GM19239 (cell line): ENCODE results near the gene TMEM138.
A peak's percentile ranks its signal among the peaks of the same experiment; 100 is the strongest.
"Not testable (repeated sequence)": the region's sequence is repeated elsewhere in the genome, so short reads cannot be mapped to it uniquely, and the experiment has no call there.

Experiments
- DNase-seq: peaks from one replicate; pipeline ENCODE4 v3.0.0; 2011; ENCODE audit warnings: low spot score; ENCODE audit not compliant: insufficient read length
- FAIRE-seq: peaks from 2 replicates; lab custom pipeline; 2011; peaks lifted over from hg19 to GRCh38; lab: Jason Lieb, UNC

Gene TMEM138

DNA sequence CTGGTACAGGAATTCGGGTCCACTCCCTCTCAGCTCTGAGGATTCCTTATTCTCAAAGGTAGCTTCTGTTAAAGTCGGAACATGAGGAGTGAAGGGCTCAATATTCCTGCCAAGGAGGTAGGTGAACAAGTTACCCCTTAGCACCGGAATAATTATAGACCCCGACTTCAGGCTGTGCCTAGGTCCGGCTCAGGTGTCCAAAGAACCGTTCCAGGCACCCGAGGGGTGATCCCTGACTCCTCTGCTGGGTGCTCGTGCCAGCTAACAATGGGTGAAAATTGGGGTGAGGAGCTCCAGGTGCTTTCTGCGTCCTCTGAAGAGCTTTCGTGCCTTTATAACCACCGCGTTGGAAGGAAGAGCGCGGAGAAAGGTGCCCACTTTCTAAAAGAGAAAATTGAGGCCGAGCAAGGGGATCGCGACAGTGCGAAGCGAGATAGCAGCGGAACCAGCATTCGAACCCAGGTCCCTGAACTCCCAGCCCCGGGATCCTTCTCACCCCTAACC is 885 bp upstream of the TMEM138 start:
- FAIRE-seq (no peak), DNase-seq (no peak)

- FAIRE-seq = no peak
- DNase-seq = no peak
Observed at GRCh38 chr11:61362542-61362875, 335 bp downstream of the TMEM138 start.

DNA sequence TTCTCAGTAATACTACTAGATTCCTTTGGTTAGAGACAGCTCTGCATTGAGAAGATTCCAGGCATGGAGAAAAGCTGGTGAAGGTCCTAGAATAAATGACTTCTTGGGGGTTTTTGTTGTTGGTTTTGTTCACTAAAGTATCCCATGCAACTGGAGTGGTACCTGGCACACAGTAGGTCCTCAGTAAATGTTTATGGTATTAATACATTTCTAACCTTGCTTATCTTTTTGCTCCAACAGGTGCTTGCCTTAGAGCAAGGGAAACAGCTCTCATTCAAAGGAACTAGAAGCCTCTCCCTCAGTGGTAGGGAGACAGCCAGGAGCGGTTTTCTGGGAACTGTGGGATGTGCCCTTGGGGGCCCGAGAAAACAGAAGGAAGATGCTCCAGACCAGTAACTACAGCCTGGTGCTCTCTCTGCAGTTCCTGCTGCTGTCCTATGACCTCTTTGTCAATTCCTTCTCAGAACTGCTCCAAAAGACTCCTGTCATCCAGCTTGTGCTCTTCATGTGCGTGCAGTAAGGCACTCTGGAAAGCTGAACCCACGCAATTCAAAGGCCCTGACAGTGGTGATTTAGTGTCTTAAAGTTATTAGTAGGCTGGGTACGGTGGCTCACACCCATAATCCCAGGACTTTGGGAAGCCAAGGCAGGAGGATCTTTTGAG is 2.0 kb downstream of the TMEM138 start:
- DNase-seq (no peak), FAIRE-seq (no peak)

DNA sequence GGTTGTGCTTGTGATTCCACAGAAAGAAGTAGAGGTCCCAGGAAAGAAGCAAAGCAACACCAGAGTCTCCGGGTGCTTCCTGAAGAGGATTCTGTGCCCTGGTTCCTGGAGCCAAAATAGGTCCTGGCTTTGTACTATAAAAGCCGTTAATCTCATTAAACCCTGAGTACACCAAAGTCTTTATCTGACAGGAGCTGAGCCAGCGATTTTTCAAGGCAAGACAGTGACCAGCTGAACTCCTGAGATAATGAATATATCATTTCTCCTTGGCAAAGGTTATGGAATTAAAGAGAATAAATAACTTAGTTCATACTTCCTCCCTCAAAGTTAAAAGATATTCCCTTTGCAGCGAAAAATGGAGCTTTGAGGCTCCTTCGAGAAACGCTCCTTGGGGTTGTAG is 5.2 kb downstream of the TMEM138 start:
- FAIRE-seq = no peak

GRCh38 chr11:61368646-61369045 is 6.5 kb downstream of the TMEM138 start:
- FAIRE-seq (no peak), DNase-seq (no peak)

More for the DNA sequence above, 5.2 kb downstream of the TMEM138 start:
- no peak for DNase-seq

- FAIRE-seq (no peak), DNase-seq (no peak)
Observed at GRCh38 chr11:61369372-61370348, 7.5 kb downstream of the TMEM138 start.

DNA sequence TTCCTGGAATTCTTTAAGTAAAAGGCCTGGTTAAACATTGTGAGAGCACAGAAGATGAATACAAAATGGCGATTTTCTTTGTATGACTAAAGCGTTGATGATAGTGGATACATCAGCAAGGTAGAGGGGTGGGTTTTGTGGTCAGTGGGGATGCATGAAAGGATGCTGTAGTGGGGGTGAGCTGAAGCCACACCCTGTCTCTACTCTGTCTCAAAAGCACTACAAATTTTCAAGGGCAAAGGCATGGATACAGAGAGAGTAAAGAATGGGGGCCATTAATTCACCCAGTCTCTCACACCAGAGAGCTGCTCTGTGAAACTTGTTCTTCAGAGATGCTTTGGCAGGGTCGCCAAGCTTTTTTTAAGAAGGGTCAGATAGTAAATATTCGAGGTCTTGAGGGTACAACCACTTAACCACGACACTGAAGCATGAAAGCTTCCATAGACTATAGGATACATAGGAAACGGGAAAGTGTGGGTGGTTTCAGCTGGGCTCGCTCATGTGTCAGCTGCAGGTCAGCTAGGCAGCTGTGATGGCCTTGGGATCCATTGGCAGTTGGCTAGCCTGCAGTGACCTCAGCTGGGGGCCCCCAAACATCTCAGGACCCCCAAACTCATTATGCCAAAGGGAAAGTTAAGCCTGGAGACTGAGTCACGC is 8.3 kb downstream of the TMEM138 start:
- DNase-seq (no peak), FAIRE-seq (no peak)

DNA sequence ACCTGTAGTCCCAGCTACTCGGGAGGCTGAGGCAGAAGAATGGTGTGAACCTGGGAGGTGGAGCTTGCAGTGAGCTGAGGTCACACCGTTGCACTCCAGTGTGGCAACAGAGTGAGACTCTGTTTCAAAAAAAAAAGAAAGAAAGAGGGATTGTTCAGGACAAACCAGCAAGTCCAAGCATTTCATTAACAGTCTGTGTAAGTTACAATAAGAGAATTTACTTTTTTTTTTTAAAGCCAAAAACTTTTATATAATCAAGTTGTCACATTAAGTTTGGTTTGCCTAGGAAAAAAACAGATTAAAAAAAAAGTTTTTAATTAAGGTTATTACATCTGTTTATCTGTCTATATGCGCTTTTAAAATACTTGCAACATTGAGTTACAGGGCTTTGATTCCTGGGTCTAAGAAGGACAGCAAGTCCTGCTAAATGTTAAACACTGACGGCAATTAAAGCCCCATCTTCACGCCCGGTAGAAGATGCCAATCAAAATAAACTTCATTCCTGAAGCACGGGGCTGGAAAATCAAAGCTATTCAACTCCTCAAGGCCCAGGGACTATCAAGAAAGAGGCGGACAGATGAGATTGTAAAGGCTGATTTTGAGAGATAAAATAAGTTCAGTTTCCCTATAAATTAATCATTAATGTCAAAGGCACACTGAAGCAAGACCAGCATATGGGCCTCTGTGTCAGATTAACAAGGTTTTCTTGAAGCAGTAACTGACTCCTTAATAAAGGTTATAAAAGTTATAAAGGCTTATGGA is 10.7 kb downstream of the TMEM138 start:
- DNase-seq = no peak
- no peak for FAIRE-seq

GRCh38 chr11:61375761-61376108 is 13.6 kb downstream of the TMEM138 start:
- DNase-seq (no peak), FAIRE-seq (no peak)

- FAIRE-seq (no peak), DNase-seq (no peak)
Observed at GRCh38 chr11:61377461-61378160, 15.4 kb downstream of the TMEM138 start.

DNA sequence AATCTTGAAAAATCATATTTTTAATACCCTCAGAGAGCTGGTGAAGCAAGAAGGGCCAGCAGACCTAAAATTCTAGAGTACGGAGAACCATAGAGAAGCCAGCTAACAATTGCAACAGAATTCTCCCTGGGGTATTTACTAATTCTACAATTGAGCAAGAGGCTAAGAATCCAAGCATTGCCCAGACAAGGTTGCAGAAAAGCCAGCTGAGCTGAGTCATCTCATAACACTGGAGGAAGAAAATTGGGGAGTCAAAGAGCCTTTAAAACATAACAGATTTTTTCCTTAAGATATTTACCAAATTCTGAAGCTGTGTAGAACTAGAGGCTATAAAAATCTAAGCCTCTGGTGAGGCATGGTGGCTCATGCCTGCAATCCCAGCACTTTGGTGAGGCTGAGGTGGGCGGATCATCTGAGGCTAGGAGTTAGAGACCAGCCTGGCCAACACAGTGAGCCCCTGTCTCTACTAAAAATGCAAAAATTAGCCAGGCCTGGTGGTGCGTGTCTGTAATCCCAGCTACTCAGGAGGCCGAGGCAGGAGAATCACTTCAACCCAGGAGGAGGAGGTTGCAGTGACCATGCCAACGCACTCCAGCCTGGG is 16.6 kb downstream of the TMEM138 start:
- no peak for DNase-seq
- no peak for FAIRE-seq

- DNase-seq = no peak
- FAIRE-seq = no peak
Observed at GRCh38 chr11:61380884-61381283, 18.7 kb downstream of the TMEM138 start.

- not testable (repeated sequence) for DNase-seq, FAIRE-seq
Observed at GRCh38 chr11:61383859-61384258, 21.7 kb downstream of the TMEM138 start.

GRCh38 chr11:61384271-61385242 is 22.4 kb downstream of the TMEM138 start:
- FAIRE-seq (no peak), DNase-seq (no peak)

DNA sequence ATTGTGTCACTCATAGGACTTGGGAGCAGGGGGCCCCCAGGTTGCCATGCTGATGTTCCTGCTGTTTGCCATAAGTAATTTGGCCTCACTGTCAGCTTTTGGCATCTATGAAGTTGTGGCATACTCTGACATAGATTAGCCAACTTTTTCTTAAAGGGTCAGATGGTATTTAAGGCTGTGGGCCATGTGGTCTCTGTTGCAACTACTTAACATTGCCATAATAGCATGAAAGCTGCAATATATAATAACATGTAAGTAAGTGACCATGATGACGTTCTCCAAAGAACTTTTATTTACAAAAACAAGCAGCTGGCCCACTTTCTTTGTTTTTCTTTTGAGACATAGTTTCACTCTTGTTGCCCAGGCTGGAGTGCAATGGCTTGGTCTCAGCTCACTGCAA is 28.0 kb downstream of the TMEM138 start:
- no peak for DNase-seq
- no peak for FAIRE-seq

DNA sequence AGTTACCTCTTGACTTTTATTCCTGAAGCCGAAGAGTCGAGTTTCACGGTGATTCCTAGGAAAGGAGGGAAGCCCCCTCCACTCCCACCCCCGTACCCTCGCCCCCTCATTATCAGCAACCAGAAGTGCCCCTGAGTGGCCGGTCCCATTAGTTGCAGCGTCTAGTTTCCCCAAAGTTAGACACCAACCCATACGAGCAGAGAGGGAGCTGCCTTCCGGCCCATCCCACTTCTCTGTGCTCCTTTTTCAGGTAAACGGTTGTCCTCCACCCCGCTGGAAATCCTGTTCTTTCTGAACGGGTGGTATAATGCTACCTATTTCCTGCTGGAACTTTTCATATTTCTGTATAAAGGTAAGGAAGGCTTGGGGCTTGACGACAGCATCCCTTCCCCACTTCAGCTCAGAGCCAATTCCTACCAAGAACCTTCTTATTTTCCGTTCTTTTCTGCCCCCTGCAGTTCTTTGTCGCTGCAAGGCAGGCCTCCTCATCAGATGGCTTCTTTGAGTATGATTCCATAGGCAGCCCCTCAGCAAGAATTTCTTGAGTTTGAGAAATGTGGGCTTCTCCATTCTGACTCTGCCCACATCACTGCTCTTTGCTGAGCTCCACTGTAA is 30.9 kb downstream of the TMEM138 start:
- FAIRE-seq = peak; percentile 44
- peak; percentile 28 for DNase-seq

- no peak for FAIRE-seq
- DNase-seq = no peak
Observed at GRCh38 chr11:61401173-61401572, 39.0 kb downstream of the TMEM138 start.

DNA sequence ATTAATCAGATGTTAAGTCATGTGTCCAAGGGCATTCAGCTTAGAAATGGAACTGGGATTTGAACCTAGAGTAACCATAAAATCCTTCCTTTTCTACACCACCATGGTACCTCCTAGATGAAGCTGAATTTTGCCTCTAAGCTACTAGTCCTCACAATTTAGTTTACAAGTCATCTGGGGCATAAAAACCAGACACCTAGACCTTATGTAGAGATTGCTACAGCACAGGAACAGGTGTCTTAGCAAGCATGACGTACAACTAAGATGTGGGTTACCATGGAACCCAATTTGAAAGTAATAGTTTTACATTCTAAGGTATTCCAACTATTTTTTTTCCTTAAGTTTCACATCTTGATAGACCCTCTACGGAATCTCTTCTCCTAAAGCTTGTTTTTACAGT is 39.4 kb downstream of the TMEM138 start:
- no peak for FAIRE-seq
- DNase-seq = no peak
